Upper lobe of left lung (tissue), 6 donors: ENCODE data around the gene CSF3. TPM values are rescaled to one million over a fixed set of nuclear protein-coding genes. Genes with fewer than 3 reads are reported as not detected.

ENCODE experiments used
- ATAC-seq, 2 donors: fragments of 200-7000 bp; cut with Tn5 transposase; one replicate each; pipeline ENCODE4 v1.9.1; 2022; ENCODE audit warnings: mild to moderate bottlenecking in 2 of 2, moderate library complexity in 2 of 2; ENCODE audit not compliant: low FRiP score in 2 of 2
- DNase-seq, 2 donors: peaks; one replicate each; pipeline ENCODE4 v3.0.0-alpha.2; 2019 to 2020
- H3K27ac ChIP-seq, 4 donors: fragments of 200-600 bp; sonication (generic); one replicate each; pipeline ENCODE4 v1.5.1; 2016 to 2019
- H3K27me3 ChIP-seq, 4 donors: fragments of 200-600 bp; sonication (generic); one replicate each; pipeline ENCODE4 v1.5.1; 2017 to 2019
- H3K36me3 ChIP-seq, 4 donors: fragments of 200-600 bp; sonication (generic); one replicate each; pipeline ENCODE4 v1.5.1; 2016 to 2019
- H3K4me1 ChIP-seq, 4 donors: fragments of 200-600 bp; sonication (generic); one replicate each; pipeline ENCODE4 v1.5.1; 2018 to 2019
- H3K4me3 ChIP-seq, 4 donors: fragments of 200-600 bp; sonication (generic); one replicate each; pipeline ENCODE4 v1.5.1; 2017 to 2019; ENCODE audit warnings: mild to moderate bottlenecking in 2 of 4, moderate library complexity in 1 of 4
- H3K9me3 ChIP-seq, 4 donors: fragments of 200-600 bp; sonication (generic); one replicate each; pipeline ENCODE4 v1.5.1; 2018 to 2019
- EP300 ChIP-seq, 4 donors: sonication (generic); formaldehyde crosslinking; IDR thresholded peaks; one replicate each; pipeline ENCODE4 v1.5.1; 2017; ENCODE audit warnings: antibody characterized with exemption in 4 of 4, control low read depth in 2 of 4
- POLR2A ChIP-seq, 4 donors: fragments of 450-650 bp; IDR thresholded peaks; one replicate each; pipeline ENCODE4 v1.5.1; 2016 to 2017; ENCODE audit warnings: antibody characterized with exemption in 4 of 4, mild to moderate bottlenecking in 2 of 4
- POLR2AphosphoS5 ChIP-seq, 2 donors: sonication (generic); formaldehyde crosslinking; IDR thresholded peaks; one replicate each; pipeline ENCODE4 v1.5.1; 2017; ENCODE audit warnings: antibody characterized with exemption in 2 of 2
- WGBS, 2 donors: methylation state at CpG; one replicate each; pipeline ENCODE4 v1.1.5; 2017 to 2018; 5-methylcytosine and 5-hydroxymethylcytosine counted together
- total RNA-seq, 6 donors: library from RNA; depleted of rRNA in 4 of 6; stranded (reverse); fragments of >200 nt in 4 of 6; gene quantifications; one replicate each; pipeline versions ENCODE4 v1.1.0 to v1.2.1, GENCODE V29; 2016 to 2021
- TF ChIP-seq, protein P1 (sequence below), 6 experiments: fragments of 450-650 bp in 4 of 6; fragments of 200-600 bp in 2 of 6; sonication (generic) in 2 of 6; IDR thresholded peaks; one replicate each; pipeline ENCODE4 v1.5.1; 2016 to 2019; ENCODE audit warnings: antibody characterized with exemption in 6 of 6
- donor health status: DM: no; HTN: no; CAD: no; lungs with moderate emphysema.
- donor health status: DM: no; HTN: yes; CAD: no; lungs with severe emphysema.

CSF3 gene
- total RNA-seq, 6 donors from 2014 or later, result 1.6 to 14.4 (median 2.7) TPM

DNA sequence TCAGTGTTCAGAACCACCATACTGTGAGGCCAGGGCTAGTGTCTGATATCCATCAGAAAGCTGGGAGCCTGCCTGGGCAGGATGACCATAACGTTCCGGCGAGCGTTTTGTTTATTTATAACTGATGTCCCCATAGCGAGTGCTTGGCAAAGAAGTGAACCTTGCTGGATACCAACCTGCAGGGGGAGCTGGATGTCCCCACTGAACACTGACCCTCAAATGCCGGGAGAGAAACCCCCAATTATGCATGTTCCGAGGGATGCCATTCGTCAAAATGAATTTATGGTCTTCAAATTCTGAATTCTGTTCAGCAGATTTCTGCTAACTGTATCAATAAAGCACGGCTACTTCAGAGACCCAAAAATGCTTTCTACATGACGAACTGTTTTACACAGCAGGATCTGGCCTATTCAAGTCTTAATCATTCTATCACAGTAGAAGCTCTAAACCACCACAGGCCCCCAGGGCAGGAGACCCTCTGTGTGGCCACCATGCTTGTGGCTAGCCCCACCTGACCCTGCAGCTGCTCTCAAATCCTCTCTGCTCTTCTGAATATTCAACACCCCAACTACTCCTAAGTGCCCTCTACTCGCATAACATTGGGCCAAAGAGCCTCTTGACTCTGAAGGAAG is 23.8 kb downstream of the CSF3 start:
- Histone ChIP-seq H3K4me3 (no peak overlapping the region), H3K9me3 (no peaks in the 10 kb centered on the region), H3K27me3 (no peaks in the 10 kb centered on the region), H3K27ac (peak overlapping the region; percentile 65 to 75 (median 70)), H3K36me3 (peaks cover 4 to 30% (median 13%) of the 10 kb centered on the region in 4 donors), H3K4me1 (peaks cover 12 to 14% (median 13%) of the 10 kb centered on the region in 4 donors)
- peak in 1 of 2 donors; percentile 72 for DNase-seq
- TF ChIP-seq, protein P1, sequence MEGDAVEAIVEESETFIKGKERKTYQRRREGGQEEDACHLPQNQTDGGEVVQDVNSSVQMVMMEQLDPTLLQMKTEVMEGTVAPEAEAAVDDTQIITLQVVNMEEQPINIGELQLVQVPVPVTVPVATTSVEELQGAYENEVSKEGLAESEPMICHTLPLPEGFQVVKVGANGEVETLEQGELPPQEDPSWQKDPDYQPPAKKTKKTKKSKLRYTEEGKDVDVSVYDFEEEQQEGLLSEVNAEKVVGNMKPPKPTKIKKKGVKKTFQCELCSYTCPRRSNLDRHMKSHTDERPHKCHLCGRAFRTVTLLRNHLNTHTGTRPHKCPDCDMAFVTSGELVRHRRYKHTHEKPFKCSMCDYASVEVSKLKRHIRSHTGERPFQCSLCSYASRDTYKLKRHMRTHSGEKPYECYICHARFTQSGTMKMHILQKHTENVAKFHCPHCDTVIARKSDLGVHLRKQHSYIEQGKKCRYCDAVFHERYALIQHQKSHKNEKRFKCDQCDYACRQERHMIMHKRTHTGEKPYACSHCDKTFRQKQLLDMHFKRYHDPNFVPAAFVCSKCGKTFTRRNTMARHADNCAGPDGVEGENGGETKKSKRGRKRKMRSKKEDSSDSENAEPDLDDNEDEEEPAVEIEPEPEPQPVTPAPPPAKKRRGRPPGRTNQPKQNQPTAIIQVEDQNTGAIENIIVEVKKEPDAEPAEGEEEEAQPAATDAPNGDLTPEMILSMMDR (IDR thresholded peaks at IDR 0.05), result peak; percentile 54 to 83 (median 66)
- TF ChIP-seq EP300 (IDR thresholded peaks at IDR 0.05) (peak in 1 of 4 donors; percentile 31), POLR2A (IDR thresholded peaks at IDR 0.05) (no peak), POLR2AphosphoS5 (IDR thresholded peaks at IDR 0.05) (peak; percentile 44 to 55)
- peak; percentile 90 to 91 for ATAC-seq
- WGBS, 2 donors, result 20 to 39% methylated on average over 8 to 11 of the region's 11 CpGs

DNA sequence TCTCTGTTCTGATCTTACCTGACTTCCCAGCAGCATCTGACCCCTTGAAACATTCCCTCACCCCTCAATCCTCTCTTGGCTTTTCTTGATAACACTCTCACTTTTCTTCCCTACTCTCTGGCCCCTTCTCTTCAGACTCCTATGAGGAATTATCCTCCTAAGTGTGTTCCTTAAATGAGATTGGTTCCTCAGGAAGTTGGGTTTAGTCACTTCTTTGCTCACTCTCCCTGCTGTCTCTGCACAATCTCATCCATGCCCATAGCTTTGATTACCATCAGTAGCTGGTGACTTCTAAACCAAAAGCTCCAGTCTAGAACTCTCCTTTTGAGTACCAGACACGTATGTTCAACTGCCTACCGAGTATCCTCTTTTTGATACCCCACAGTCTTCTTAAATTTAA is 26.0 kb downstream of the CSF3 start:
- peaks cover 12 to 14% (median 13%) of the 10 kb centered on the region in 4 donors for H3K4me1 ChIP-seq
- peaks cover 0 to 22% (median 11%) of the 10 kb centered on the region in 4 donors for H3K36me3 ChIP-seq
- H3K27me3 ChIP-seq, result no peaks in the 10 kb centered on the region
- DNase-seq (no peak), ATAC-seq (no peak)
- no peaks in the 10 kb centered on the region for H3K9me3 ChIP-seq
- no peak overlapping the region for H3K4me3 ChIP-seq
- H3K27ac ChIP-seq, result no peak overlapping the region
- TF ChIP-seq POLR2A (IDR thresholded peaks at IDR 0.05) (no peak), POLR2AphosphoS5 (IDR thresholded peaks at IDR 0.05) (no peak), EP300 (IDR thresholded peaks at IDR 0.05) (no peak)
- TF ChIP-seq, protein P1 (IDR thresholded peaks at IDR 0.05), result no peak
- 85 to 87% methylated on average over 2 of the region's 2 CpGs for whole genome bisulfite sequencing, 2 donors

DNA sequence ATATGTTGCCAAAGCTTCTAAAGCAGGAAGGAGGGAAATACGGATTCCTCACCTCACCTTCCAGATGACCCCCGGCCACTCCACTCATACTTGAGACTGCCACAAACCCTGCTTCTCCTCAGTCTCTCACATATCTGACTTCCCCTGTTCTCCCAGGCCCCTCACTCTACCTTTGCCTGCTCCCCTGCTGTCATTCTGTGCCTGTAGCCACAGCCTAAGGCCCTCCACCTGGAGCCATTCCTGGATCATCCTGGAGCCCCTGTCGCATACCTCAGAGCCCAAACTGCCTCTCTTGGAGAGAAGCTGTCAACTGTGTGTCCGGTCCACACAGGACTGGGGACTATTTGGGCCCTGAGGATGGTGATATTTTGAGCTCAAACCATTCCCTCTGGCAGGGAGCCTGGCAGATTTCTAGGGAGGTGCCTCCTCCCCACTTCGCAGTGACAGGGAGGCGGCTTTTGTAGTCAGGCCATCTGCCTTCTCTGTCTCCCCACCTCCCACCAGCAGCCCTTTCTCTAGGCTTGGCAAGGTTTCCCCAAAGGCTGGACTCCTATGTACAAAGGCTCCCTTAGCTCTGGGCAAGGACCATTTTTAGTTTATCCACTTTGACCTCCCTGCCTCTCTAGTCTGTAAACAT is 41.3 kb downstream of the CSF3 start:
- Histone ChIP-seq H3K4me1 (peaks cover 12 to 29% (median 21%) of the 10 kb centered on the region in 4 donors), H3K27me3 (no peaks in the 10 kb centered on the region), H3K4me3 (no peak overlapping the region), H3K9me3 (no peaks in the 10 kb centered on the region), H3K36me3 (peaks cover 0 to 17% (median 12%) of the 10 kb centered on the region in 4 donors), H3K27ac (peak overlapping the region in 1 of 4 donors; percentile 14)
- WGBS, 2 donors, result 69 to 77% methylated on average over 6 of the region's 6 CpGs
- DNase-seq (no peak), ATAC-seq (no peak)
- TF ChIP-seq EP300 (IDR thresholded peaks at IDR 0.05) (no peak), POLR2A (IDR thresholded peaks at IDR 0.05) (no peak), POLR2AphosphoS5 (IDR thresholded peaks at IDR 0.05) (no peak)
- TF ChIP-seq, protein P1 (IDR thresholded peaks at IDR 0.05), result no peak

DNA sequence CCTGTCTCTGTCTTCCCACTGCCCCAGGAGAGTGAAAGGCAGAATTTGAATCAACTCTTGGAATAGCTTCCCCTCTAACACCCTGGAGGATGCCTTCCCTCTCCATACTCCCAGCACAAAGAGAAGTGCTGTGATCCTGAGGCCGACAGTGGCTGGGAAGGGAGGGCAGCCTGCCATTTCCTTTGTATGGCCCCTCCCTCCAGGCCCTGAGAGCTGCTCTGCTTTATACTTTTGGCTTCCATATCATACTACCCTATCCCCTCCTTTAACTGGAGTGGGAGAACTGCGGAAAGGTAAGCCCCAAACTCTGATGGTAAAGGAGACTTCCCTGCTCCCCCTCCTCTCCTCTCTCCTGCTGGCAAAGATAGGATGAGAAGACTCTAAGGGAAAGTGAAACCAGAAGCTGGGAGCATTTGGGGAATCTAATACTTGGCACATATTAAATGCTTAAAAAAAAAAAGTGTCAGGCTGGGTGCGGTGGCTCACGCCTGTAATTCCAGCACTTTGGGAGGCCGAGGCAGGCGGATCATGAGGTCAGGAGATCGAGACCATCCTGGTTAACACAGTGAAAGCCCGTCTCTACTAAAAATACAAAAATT is 43.0 kb downstream of the CSF3 start:
- H3K9me3 ChIP-seq, result no peaks in the 10 kb centered on the region
- peaks cover 11 to 30% (median 24%) of the 10 kb centered on the region in 4 donors for H3K4me1 ChIP-seq
- WGBS, 2 donors, result 52 to 57% methylated on average over 8 of the region's 8 CpGs
- ATAC-seq (peak in 1 of 2 donors; percentile 14), DNase-seq (no peak)
- no peak overlapping the region for H3K4me3 ChIP-seq
- no peaks in the 10 kb centered on the region for H3K36me3 ChIP-seq
- no peaks in the 10 kb centered on the region for H3K27me3 ChIP-seq
- TF ChIP-seq EP300 (IDR thresholded peaks at IDR 0.05) (no peak), POLR2AphosphoS5 (IDR thresholded peaks at IDR 0.05) (no peak)
- TF ChIP-seq, protein P1 (IDR thresholded peaks at IDR 0.05), result no peak
- H3K27ac ChIP-seq, result peak overlapping the region; percentile 71 to 83 (median 78)
